Endothelial cell of umbilical vein (primary cell): ENCODE data around the gene PPFIBP1.

Source experiments
- GATA2 ChIP-seq: IDR thresholded peaks from 2 replicates; pipeline ENCODE4 v1.7.0; 2011; ENCODE audit warnings: low read depth, mild to moderate bottlenecking, moderate library complexity, mixed read lengths, low read length; ENCODE audit not compliant: insufficient read length, insufficient read depth
- POLR2AphosphoS5 ChIP-seq: IDR thresholded peaks from 2 replicates; pipeline ENCODE4 v1.6.1; 2012; ENCODE audit warnings: low read depth, mild to moderate bottlenecking, control low read depth, low read length, moderate library complexity; ENCODE audit not compliant: insufficient read depth

GRCh38 chr12:27553941-27554340 lies 29.9 kb downstream of the PPFIBP1 start:
- no peak for TF ChIP-seq POLR2AphosphoS5
- TF ChIP-seq GATA2: no peak
